Ovary (tissue), 9 donors: ENCODE measurements around the gene NHS. TPM values are rescaled to one million over a fixed set of nuclear protein-coding genes. Genes with fewer than 3 reads are reported as not detected.

Experiments used
- DNase-seq, 5 donors: peaks; one replicate each; pipeline ENCODE4 v3.0.0-alpha.2; 2019 to 2020
- H3K27ac ChIP-seq, 2 donors: fragments of 200-600 bp; one replicate each; pipeline versions ENCODE4 v1.5.1 to v1.8.0; 2019 to 2022
- H3K27me3 ChIP-seq: fragments of 200-600 bp; one replicate; pipeline ENCODE4 v1.8.0; 2022
- H3K36me3 ChIP-seq: fragments of 200-600 bp; sonication (generic); one replicate; pipeline ENCODE4 v1.5.1; 2019
- H3K4me1 ChIP-seq: one replicate; pipeline ENCODE4 v1.8.1; 2013; ENCODE audit warnings: mild to moderate bottlenecking, moderate library complexity; ENCODE audit not compliant: insufficient read depth
- H3K4me3 ChIP-seq: fragments of 200-600 bp; sonication (generic); one replicate; pipeline ENCODE4 v1.5.1; 2017
- H3K9me3 ChIP-seq, 2 donors: fragments of 200-600 bp in 1 of 2; sonication (generic) in 1 of 2; one replicate each; pipeline versions ENCODE4 v1.5.1 to v1.8.1; 2013 to 2019; ENCODE audit warnings: mild to moderate bottlenecking in 1 of 2, moderate library complexity in 1 of 2
- CTCF ChIP-seq, 3 donors: fragments of 450-650 bp in 2 of 3; fragments of 200-600 bp in 1 of 3; IDR thresholded peaks; one replicate each; pipeline versions ENCODE4 v1.5.1 to v1.8.0; 2016 to 2022; ENCODE audit warnings: antibody characterized with exemption in 3 of 3, mild to moderate bottlenecking in 1 of 3
- EP300 ChIP-seq: sonication (generic); formaldehyde crosslinking; IDR thresholded peaks from one replicate; pipeline ENCODE4 v1.6.1; 2017; ENCODE audit warnings: antibody characterized with exemption
- POLR2A ChIP-seq: fragments of 450-650 bp; IDR thresholded peaks from one replicate; pipeline ENCODE4 v1.6.1; 2017; ENCODE audit warnings: antibody characterized with exemption, mild to moderate bottlenecking, moderate library complexity
- WGBS, 3 donors: extraction: QIAGEN DNeasy Blood & Tissue Kit in 1 of 3; methylation state at CpG; one replicate each; pipeline versions ENCODE4 v1.1.5 to v1.1.7; 2013 to 2017; 5-methylcytosine and 5-hydroxymethylcytosine counted together
- intact Hi-C, 4 donors: fragments of 100-400 bp; cut with DNase I; formaldehyde crosslinking; loops; one replicate each; pipeline versions ENCODE4 v1.11.0 to v1.15.1; 2022 to 2023
- polyA plus RNA-seq, 2 donors: library from polyadenylated mRNA; stranded (reverse); fragments of 200-250 nt in 1 of 2; fragments of 350-450 nt in 1 of 2; fragmentation: Illumina TruSeq in 1 of 2; extraction: RNeasy Lipid Tissue Mini Kit (QIAGEN cat#74804) in 1 of 2; gene quantifications; one replicate each; pipeline ENCODE4 v1.2.3, GENCODE V29; 2013 to 2014
- total RNA-seq, 7 donors: library from RNA; depleted of rRNA in 2 of 7; stranded (reverse); fragments of >200 nt in 2 of 7; fragmentation: NEBNext Ultra II Directional in 3 of 7; extraction: Animal tissue kit (Norgen Biotek cat#: 25700) in 3 of 7; gene quantifications; one replicate each; pipeline versions ENCODE4 v1.1.0 to v1.2.4, GENCODE V29; 2016 to 2023
- donor health status: DM: no; HTN: no; CAD: no; lungs with moderate emphysema.
- donor health status: DM: no; HTN: no; CAD: no.
- donor health status: Bipolar disorder and iron deficiency.
- donor health status: DM: yes; HTN: yes; CAD: no.
- donor health status: DM: no; HTN: no; CAD: no.
- donor health status: DM: yes; HTN: yes; CAD: no.

The NHS gene
- total and polyA plus RNA-seq, 9 donors = 2.3 to 9.5 (median 6.7) TPM

GRCh38 chrX:17706676-17707075, 331.7 kb downstream of the NHS start:
- H3K4me1 ChIP-seq = no peaks in the 10 kb centered on the region
- WGBS, 3 donors = 71 to 86% (median 83%) methylated on average over 4 of the region's 4 CpGs
- DNase-seq = no peak
- intact Hi-C loops = no loop called here
- no peaks in the 10 kb centered on the region for H3K9me3 ChIP-seq
- TF ChIP-seq EP300 (no peak), CTCF (IDR thresholded peaks at IDR 0.05) (no peak), POLR2A (no peak)
- H3K4me3 ChIP-seq = no peak overlapping the region
- H3K27me3 ChIP-seq = no peaks in the 10 kb centered on the region
- H3K36me3 ChIP-seq = no peaks in the 10 kb centered on the region
- no peak overlapping the region for H3K27ac ChIP-seq

- no peak overlapping the region for H3K27ac ChIP-seq
- H3K27me3 ChIP-seq = no peaks in the 10 kb centered on the region
- intact Hi-C loops = no loop called here
- no peak for DNase-seq
- no peaks in the 10 kb centered on the region for H3K36me3 ChIP-seq
- TF ChIP-seq EP300 (no peak), POLR2A (no peak), CTCF (IDR thresholded peaks at IDR 0.05) (no peak)
- no peak overlapping the region for H3K4me3 ChIP-seq
- H3K9me3 ChIP-seq = no peaks in the 10 kb centered on the region
- no peaks in the 10 kb centered on the region for H3K4me1 ChIP-seq
- 80% methylated on average over 3 of the region's 3 CpGs for WGBS, 3 donors
Observed at GRCh38 chrX:17707731-17708130, 332.7 kb downstream of the NHS start.

GRCh38 chrX:17710871-17711301, 335.9 kb downstream of the NHS start:
- no peak for DNase-seq
- no peaks in the 10 kb centered on the region for H3K27me3 ChIP-seq
- TF ChIP-seq POLR2A (no peak), CTCF (IDR thresholded peaks at IDR 0.05) (no peak), EP300 (no peak)
- 27 to 73% (median 70%) methylated on average over 1 of the region's 1 CpG for WGBS, 3 donors
- intact Hi-C loops = no loop called here
- no peaks in the 10 kb centered on the region for H3K4me1 ChIP-seq
- H3K9me3 ChIP-seq = no peaks in the 10 kb centered on the region
- no peaks in the 10 kb centered on the region for H3K36me3 ChIP-seq
- H3K27ac ChIP-seq = no peak overlapping the region
- H3K4me3 ChIP-seq = no peak overlapping the region

- H3K36me3 ChIP-seq = no peaks in the 10 kb centered on the region
- no peak overlapping the region for H3K4me3 ChIP-seq
- DNase-seq = no peak
- intact Hi-C loops = no loop called here
- TF ChIP-seq EP300 = no peak
- no peaks in the 10 kb centered on the region for H3K4me1 ChIP-seq
- no peak overlapping the region for H3K27ac ChIP-seq
- no peaks in the 10 kb centered on the region for H3K9me3 ChIP-seq
- H3K27me3 ChIP-seq = no peaks in the 10 kb centered on the region
- 40 to 51% (median 51%) methylated on average over 2 of the region's 2 CpGs for WGBS, 3 donors
Observed at GRCh38 chrX:17713288-17713687, 338.3 kb downstream of the NHS start.

GRCh38 chrX:17718649-17719165, 343.7 kb downstream of the NHS start:
- no peaks in the 10 kb centered on the region for H3K9me3 ChIP-seq
- no peaks in the 10 kb centered on the region for H3K36me3 ChIP-seq
- no peak overlapping the region for H3K27ac ChIP-seq
- no peaks in the 10 kb centered on the region for H3K4me1 ChIP-seq
- no peaks in the 10 kb centered on the region for H3K27me3 ChIP-seq
- TF ChIP-seq POLR2A (no peak), EP300 (no peak), CTCF (IDR thresholded peaks at IDR 0.05) (no peak)
- intact Hi-C loops = no loop called here
- H3K4me3 ChIP-seq = no peak overlapping the region
- no peak for DNase-seq
